GM12873 (cell line): ENCODE results near the gene RET.

Source experiments
- CTCF ChIP-seq: IDR thresholded peaks from 2 replicates; pipeline ENCODE4 v1.5.1; 2012; ENCODE audit warnings: low read depth, mild to moderate bottlenecking, moderate library complexity, low read length, control low read depth; ENCODE audit not compliant: insufficient read depth; ENCODE audit errors: missing control alignments

The RET gene

GRCh38 chr10:43105956-43106229 is 29.0 kb downstream of the RET start:
- no peak for TF ChIP-seq CTCF

GRCh38 chr10:43106256-43107091 is 29.6 kb downstream of the RET start:
- no peak for TF ChIP-seq CTCF

- TF ChIP-seq CTCF, result no peak
Measured at GRCh38 chr10:43108951-43109350, 32.1 kb downstream of the RET start.

- TF ChIP-seq CTCF, result no peak
Measured at GRCh38 chr10:43109671-43110249, 32.9 kb downstream of the RET start.

- TF ChIP-seq CTCF, result no peak
Measured at GRCh38 chr10:43110338-43111071, 33.6 kb downstream of the RET start.

- TF ChIP-seq CTCF, result no peak
Measured at GRCh38 chr10:43111101-43111500, 34.2 kb downstream of the RET start.

- no peak for TF ChIP-seq CTCF
Measured at GRCh38 chr10:43111921-43112607, 35.2 kb downstream of the RET start.
